ENCODE measurements around the gene FZD10. TPM values are rescaled to one million over a fixed set of nuclear protein-coding genes. Genes with fewer than 3 reads are reported as not detected.

The FZD10 gene
- total RNA-seq, 2 donors from 2014 or later = 0.12 to 0.31 TPM

DNA sequence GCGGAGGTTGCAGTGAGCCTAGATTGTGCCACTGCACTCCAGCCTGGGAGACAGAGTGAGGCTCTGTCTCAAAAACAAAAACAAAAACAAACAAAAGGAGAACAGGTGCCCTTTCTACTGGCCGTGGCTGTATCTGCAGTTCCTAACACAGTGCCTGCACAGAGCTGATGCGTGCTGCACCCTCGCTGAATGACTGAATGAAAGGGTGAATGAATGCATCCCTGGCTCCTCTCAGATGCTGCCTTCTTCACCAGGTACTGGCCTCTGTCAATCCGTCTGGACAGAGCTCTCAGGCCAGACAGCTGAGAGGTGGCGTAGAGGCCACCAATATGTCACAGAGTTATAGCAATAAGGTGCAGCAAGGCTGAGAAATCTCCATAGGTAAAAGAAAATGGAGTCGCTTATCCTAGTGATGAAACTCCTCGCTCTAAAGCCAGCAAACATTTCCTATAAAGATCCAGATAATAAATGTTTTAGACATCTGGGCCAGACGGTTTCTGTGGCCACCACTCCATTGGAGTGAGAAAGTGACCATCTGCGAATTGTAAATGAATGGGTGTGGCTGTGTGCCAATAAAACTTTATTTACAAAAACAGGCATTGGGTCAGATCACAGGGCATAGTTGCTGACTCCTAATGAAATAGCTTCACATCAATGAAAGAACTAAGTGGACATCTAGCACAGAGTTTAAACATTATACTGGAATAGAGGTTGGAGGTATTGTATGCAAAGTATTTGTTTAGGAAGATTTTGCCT lies 15.9 kb upstream of the FZD10 start:
- intact Hi-C loops (cut with DNase I) = no loop called here
- ATAC-seq (no peak), DNase-seq (no peak)

DNA sequence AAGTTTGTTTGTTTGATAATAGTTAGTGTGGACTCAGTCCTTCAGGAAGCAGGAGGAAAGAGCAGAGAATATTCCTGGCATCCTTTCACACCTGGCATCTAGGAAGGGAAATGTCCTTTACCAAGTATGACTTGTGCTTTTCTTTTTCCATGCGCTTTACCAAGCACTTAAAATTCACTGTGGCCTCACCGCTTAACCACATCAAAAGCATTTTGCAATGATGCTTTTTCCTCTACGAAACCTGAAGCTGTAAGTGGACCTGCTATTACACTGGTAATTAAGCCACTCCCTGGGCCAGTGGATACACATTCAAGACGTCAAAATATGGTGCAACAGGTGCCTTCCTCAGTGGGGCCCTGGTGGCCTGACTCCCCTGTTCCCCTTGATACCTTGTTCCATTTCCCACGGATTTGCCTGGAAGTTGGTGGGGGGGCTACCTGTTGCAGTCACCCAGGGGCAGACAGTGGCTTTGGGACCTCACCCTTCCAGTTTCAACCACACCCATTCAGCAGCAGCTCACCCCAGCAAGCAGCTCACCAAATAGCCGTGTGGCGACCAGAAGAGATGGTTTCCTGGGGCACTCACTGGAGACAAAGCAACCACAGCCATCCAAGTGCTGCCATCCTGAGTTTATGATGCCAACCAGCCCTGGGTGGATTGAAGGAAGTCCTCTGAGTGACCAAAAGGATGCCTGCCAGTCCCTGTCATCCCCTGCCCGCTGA lies 14.2 kb upstream of the FZD10 start:
- ATAC-seq = no peak
- intact Hi-C loops (cut with DNase I) = no loop called here
- DNase-seq = no peak

DNA sequence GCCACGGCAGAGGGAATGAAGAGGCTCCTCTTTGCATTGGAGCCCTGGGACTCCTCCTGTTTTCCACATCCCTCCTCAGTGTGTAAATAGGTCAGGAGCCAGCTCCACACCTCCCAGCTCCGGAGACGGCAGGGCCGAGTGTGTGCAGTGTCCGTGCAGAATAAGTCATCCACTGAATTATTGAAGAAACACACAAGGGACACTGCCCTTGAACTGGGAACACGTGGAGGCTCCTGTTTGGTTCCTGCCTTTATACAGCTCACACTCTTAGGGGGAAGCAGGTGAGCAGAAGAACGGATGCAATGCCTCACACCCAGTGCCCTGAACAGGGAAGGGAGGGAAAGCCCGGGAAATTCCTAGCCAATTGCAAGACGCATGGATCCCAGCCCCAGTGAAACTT lies 10.4 kb upstream of the FZD10 start:
- intact Hi-C loops (cut with DNase I) = no loop called here
- DNase-seq (no peak), ATAC-seq (no peak)

DNA sequence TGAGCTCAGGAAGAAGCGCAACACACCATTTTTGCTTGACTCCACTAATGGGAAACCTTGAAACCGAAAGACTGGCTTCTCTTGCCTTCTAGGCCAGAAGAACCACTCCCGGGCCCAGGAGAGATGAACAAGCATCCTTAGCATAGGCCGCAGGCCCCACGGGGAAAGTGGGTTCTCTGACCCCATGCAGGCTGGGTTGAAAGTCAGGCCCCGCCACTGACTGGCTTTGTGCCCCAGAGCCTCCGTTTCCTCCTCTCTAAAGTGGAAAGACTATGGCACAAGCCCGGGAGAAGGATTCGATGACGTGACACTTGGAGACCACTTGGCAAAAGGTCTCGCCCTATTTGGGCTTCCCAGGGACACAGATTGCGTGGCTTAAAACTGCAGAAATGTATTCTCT lies 9.9 kb upstream of the FZD10 start:
- DNase-seq = no peak
- no peak for ATAC-seq
- intact Hi-C loops (cut with DNase I) = no loop called here

DNA sequence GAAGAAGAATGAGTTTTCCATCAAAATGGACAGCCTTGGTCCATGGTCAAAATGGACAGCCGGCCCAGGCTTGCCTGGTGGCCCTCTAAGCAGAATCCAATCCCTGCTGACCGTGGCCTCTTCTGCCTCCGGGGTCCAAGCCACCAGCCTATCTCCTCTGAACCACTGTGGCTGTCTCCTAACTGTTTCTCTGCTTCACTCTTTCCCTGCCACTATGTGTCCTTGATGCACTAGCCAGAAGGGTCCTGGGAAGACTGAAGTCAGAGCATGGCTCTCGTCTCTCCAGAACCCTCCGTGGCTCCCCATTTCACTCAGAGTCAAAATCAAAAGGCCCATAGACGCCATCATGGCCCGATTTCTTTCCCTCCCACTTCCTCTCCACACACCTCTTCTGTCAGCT lies 8.5 kb upstream of the FZD10 start:
- ATAC-seq (no peak), DNase-seq (no peak)
- intact Hi-C loops (cut with DNase I) = no loop called here

DNA sequence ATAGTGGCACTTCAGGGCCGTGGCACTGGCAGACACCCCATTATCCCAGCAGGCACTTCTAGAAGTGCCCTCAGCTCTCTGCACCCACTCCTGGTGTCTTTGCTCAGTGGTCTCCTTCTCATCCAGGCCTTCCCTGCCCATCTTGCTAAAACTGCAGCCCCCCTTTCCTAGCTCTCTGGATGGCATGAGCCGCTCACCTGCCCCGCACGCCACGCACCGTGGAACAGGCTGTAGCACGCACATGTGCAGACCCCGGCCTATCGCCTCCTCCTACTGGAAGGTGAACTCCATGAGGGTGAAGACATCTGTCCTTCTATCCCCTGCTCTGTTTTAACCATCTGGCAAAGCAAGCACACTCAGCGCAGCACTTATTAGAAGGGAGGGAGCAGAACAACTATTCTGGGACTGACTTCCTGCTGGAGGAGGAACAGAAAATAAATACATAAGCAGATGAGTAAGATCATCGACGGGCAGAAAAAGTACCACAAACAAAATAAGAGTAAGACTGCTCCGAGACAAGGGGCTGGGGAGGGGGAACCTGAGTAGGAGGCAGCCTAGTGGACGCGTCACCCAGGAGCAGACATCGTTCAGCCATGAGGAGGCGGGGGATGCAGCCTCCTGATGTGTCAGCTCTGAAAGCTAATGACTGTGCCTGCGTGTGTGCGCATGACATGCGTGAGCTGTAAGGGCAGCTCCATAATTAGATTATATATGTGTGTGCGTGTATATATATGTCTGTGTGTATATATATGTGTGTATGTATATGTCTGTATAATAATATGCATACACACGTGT lies 7.8 kb upstream of the FZD10 start:
- no peak for DNase-seq
- intact Hi-C loops (cut with DNase I) = no loop called here

DNA sequence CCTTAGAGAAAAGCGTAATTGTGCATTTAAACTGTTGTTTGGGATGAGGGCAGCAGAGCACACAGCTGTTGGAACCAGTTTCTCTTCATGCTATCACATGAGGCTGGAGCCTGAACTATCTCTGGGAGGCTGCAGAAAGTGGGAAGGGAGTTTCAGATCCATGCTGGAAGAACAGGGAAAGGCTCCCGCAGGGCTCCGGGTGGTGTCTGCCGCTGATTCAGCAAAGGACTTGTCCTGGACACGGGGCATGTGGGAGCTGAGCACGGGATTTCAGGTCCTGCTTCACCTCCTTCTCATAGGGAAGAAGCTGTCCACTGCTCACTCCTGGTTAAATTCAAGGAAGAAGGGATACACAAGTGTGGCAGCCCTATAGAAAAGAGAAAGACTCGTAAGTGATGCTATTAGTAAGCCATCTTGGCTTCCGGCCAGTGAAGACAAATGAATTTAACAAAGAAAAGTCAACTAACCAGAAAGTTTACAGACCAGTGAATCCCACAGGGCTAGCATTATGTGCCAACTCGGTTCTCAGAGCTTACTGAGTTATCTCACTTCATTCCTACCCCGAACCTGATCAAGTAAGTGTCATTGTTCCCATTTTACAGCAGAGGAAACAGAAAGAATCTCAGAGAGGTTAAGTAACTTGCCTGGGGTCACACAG lies 6.7 kb upstream of the FZD10 start:
- DNase-seq (no peak), ATAC-seq (no peak)
- intact Hi-C loops (cut with DNase I) = no loop called here

More for the DNA sequence above, 7.8 kb upstream of the FZD10 start:
- ATAC-seq = no peak

DNA sequence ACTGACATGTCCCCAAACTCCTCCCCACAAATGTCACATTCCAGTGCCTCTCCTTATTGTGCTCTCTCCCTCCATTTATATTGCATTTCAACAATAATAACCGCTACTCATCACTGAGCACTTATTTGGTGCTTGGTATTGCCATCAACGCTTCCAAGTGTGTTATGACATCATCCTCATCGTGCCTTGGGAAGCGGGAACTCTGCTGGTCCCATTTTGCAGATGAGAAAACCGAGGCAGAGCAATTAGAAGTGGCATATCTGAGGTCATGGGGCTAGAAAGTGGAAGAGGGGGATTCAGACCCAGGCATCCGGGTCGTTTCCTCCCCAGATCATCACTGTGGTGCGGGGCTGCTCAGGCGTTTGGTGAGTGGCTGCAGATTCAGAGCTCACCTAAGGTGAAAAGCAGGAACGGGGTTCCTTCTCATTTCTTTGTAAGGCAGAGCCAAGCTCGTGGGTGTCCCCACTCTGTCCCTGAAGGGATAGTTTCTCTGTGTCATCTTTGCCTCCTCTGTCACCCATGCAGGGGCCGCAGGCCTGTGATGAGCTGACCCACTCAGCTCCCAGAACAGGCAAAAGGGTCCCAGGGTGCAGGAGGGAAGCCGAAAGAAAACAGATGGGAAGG lies 5.5 kb upstream of the FZD10 start:
- no peak for ATAC-seq
- intact Hi-C loops (cut with DNase I) = no loop called here

DNA sequence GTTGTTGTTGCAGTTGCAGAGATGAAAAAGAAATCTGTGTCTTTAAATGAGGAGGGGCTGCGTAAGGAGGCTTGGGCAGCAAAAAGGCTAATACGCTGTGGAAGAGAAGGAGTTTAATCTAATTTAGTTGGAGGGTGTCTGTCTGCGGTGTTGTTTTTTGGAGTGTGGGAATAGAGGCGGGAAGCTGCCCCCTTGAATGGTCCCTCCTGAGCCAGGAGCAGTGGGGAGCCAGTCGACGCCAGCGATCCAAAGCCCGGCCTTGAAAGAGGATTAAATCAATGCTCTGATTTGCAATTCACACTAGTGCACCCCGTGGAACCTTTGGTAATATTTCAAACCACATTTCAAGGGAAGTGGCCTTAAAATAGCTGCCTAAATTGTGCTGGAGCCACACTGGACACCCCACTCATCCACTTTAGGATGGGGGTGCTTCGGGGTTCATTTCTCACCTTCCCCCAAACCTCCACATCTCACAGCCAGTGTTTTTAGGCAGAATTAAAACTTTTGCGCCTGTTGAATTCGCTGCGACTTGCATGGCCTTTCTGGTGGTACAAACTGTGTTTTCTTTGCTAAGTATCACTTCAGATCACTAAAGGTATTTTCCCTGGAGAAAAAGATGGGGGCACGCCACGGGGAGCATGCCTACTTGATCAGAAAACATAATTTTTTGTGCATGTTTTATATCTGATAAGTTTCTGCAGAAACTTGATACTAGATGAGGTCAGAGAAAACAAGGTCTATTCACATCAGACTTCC lies 4.1 kb upstream of the FZD10 start:
- intact Hi-C loops (cut with DNase I) = no loop called here
- ATAC-seq (no peak), DNase-seq (no peak)

More for the DNA sequence above, 5.5 kb upstream of the FZD10 start:
- DNase-seq = no peak

DNA sequence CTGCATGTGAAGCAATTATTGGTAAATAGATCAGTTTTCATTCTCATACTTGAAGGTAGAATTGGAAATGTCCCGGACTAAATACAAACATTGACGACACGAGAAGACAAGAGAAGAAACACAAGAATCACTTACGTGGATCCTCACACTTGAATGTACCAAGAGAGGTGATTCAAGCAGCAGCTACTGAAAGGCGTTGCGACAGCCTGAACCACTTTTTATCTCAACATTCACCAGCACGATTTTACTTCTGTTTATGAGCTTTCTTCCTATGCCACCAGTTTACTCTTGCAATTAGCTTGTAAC lies 3.6 kb upstream of the FZD10 start:
- intact Hi-C loops (cut with DNase I) = no loop called here
- DNase-seq (no peak), ATAC-seq (no peak)

DNA sequence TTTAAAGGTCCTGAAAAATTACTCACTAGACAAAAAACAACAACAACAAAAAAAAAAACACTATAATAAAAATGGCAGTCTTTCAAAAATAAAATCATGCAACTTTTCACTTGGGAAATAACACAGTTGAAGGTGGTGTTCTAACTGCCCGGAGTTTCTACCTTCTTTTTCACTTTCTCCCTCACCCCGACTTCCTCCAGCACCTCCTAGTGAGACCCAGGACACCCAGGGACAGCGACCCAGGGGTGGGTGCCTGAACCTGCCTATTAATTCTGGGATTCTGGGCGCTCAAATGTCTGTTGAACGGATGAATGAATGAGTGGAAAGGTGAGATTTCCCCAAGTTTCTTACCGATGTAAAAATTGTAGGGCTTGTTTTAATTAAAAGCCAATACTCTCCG lies 2.0 kb upstream of the FZD10 start:
- DNase-seq (no peak), ATAC-seq (no peak)
- intact Hi-C loops (cut with DNase I) = no loop called here

DNA sequence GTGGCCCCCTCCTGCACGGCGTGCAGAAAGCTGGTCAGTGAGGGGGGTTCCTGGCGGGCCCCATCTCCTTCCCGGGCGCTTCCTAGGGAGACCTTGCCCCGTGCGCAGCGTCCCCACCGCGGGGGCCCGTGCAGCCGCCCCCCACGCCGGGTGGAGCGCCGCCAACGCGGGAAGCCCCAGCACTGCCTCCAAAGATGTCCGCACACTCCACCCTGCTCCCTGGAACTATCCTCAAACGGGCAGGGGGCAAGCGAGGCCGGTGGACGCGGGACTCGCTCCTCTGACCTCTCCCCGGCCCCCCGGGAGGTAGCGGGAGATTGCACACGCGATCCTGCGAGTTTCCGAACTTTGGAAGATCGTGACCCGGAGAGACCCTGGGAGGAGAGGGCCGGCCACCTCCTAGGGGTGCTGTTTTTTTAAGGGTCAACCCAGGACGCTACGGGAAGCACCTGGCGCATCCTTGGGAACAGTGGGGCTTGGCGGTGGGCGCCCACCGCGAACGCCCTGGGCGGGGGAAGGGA lies 1.5 kb upstream of the FZD10 start:
- intact Hi-C loops (cut with DNase I) = no loop called here
- no peak for ATAC-seq

DNA sequence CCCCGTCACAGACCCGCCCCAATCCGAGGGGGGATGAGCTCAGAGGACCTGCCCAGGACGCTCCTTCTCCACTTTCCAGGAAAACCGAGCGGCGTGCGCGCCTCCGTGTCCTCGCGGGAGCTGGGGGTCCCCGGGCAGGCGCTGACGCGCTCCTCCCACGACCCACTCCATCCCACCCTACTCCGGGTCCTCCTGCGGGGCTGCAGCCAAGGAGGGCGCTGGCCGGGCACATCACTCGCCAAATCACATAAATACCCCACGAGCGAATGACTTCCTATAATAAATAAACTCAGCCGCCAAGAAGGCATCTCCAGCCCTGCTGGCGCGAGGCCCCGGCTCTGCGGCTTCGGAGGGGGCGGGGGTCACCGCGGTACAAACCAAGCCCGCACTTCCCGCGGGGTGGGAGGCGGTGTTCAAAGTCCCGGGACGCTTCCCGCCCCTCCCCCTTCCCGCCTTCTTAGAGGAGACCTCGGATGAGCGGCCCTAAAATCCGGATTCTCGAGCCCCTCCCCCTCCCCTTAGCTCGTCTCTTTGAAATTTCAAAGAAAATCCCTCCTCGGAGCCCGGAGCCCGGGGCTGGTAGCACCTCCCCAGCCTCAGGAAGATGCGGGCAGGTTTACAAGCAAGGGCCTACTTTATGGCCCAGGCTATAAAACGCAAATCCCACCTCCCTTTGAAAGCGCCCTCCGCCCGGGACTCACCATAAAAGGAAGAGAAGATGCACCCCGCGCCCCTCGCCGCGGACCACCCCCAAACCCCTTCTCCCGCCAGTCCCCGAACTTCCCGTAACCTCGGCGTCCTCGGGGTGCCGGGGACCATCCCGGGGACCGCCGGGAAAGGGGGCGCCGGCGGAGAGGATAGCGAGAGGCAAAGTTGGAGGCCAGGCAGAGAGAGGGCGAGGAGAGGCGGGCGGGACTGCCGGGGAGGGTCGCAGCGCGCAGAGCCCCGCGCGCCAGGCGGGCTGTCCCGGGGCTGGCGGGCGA lies 712 bp upstream of the FZD10 start:
- ATAC-seq = peak in 1 of 2 donors; percentile 18

More for the DNA sequence above, 1.5 kb upstream of the FZD10 start:
- no peak for DNase-seq

DNA sequence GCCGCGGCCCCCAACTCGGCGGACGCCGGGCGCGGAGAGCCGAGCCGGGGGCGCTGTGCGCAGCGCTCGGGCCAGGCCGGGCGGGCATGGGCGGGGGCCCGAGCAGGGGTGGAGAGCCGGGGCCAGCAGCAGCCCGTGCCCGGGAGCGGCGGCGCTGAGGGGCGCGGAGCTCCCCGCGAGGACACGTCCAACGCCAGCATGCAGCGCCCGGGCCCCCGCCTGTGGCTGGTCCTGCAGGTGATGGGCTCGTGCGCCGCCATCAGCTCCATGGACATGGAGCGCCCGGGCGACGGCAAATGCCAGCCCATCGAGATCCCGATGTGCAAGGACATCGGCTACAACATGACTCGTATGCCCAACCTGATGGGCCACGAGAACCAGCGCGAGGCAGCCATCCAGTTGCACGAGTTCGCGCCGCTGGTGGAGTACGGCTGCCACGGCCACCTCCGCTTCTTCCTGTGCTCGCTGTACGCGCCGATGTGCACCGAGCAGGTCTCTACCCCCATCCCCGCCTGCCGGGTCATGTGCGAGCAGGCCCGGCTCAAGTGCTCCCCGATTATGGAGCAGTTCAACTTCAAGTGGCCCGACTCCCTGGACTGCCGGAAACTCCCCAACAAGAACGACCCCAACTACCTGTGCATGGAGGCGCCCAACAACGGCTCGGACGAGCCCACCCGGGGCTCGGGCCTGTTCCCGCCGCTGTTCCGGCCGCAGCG lies 639 bp downstream of the FZD10 start:
- intact Hi-C loops (cut with DNase I) = no loop called here
- ATAC-seq = peak in 1 of 2 donors; percentile 10

More for the DNA sequence above, 712 bp upstream of the FZD10 start:
- intact Hi-C loops (cut with DNase I) = no loop called here
- DNase-seq = peak; percentile 49

DNA sequence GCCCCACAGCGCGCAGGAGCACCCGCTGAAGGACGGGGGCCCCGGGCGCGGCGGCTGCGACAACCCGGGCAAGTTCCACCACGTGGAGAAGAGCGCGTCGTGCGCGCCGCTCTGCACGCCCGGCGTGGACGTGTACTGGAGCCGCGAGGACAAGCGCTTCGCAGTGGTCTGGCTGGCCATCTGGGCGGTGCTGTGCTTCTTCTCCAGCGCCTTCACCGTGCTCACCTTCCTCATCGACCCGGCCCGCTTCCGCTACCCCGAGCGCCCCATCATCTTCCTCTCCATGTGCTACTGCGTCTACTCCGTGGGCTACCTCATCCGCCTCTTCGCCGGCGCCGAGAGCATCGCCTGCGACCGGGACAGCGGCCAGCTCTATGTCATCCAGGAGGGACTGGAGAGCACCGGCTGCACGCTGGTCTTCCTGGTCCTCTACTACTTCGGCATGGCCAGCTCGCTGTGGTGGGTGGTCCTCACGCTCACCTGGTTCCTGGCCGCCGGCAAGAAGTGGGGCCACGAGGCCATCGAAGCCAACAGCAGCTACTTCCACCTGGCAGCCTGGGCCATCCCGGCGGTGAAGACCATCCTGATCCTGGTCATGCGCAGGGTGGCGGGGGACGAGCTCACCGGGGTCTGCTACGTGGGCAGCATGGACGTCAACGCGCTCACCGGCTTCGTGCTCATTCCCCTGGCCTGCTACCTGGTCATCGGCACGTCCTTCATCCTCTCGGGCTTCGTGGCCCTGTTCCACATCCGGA lies 1.4 kb downstream of the FZD10 start:
- intact Hi-C loops (cut with DNase I) = no loop called here
- DNase-seq = no peak

More for the DNA sequence above, 639 bp downstream of the FZD10 start:
- DNase-seq = no peak

DNA sequence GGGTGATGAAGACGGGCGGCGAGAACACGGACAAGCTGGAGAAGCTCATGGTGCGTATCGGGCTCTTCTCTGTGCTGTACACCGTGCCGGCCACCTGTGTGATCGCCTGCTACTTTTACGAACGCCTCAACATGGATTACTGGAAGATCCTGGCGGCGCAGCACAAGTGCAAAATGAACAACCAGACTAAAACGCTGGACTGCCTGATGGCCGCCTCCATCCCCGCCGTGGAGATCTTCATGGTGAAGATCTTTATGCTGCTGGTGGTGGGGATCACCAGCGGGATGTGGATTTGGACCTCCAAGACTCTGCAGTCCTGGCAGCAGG lies 1.9 kb downstream of the FZD10 start:
- intact Hi-C loops (cut with DNase I) = no loop called here
- ATAC-seq (no peak), DNase-seq (no peak)

More for the DNA sequence above, 1.4 kb downstream of the FZD10 start:
- ATAC-seq = no peak

Data from left cardiac atrium (tissue), 4 donors.